Gastroesophageal sphincter (tissue), 4 donors: ENCODE measurements around the gene PCGF3. TPM values are rescaled to one million over a fixed set of nuclear protein-coding genes. Genes with fewer than 3 reads are reported as not detected.

Source experiments
- ATAC-seq: fragments of 150-250 bp; one replicate; pipeline ENCODE4 v1.9.1; 2016; ENCODE audit warnings: mild to moderate bottlenecking, moderate library complexity
- H3K27ac ChIP-seq, 4 donors: fragments of 200-600 bp; sonication (generic) in 3 of 4; 1 replicate in 3 of 4; 2 replicates in 1 of 4; pipeline ENCODE4 v1.5.1; 2016 to 2019
- H3K27me3 ChIP-seq: fragments of 200-600 bp; sonication (generic); one replicate; pipeline ENCODE4 v1.5.1; 2019
- H3K36me3 ChIP-seq, 2 donors: fragments of 200-600 bp; sonication (generic); one replicate each; pipeline ENCODE4 v1.5.1; 2019; ENCODE audit warnings: control low read depth in 1 of 2
- H3K4me1 ChIP-seq, 3 donors: fragments of 200-600 bp; sonication (generic); 1 replicate in 2 of 3; 2 replicates in 1 of 3; pipeline ENCODE4 v1.5.1; 2016 to 2019; ENCODE audit warnings: control low read depth in 2 of 3
- H3K4me3 ChIP-seq, 2 donors: fragments of 200-600 bp; sonication (generic); one replicate each; pipeline ENCODE4 v1.5.1; 2019; ENCODE audit warnings: mild to moderate bottlenecking in 1 of 2, moderate library complexity in 1 of 2
- H3K9me3 ChIP-seq, 3 donors: fragments of 200-600 bp; sonication (generic); one replicate each; pipeline ENCODE4 v1.5.1; 2017 to 2019; ENCODE audit warnings: control low read depth in 2 of 3
- CTCF ChIP-seq, 4 experiments: fragments of 200-600 bp in 2 of 4; fragments of 450-650 bp in 2 of 4; sonication (generic) in 1 of 4; IDR thresholded peaks; one replicate each; pipeline ENCODE4 v1.5.1; 2017 to 2019; ENCODE audit warnings: antibody characterized with exemption in 4 of 4, mild to moderate bottlenecking in 2 of 4, moderate library complexity in 2 of 4
- EP300 ChIP-seq: sonication (generic); formaldehyde crosslinking; IDR thresholded peaks from one replicate; pipeline ENCODE4 v1.6.1; 2017; ENCODE audit warnings: antibody characterized with exemption, mild to moderate bottlenecking
- POLR2A ChIP-seq, 2 donors: fragments of 450-650 bp; IDR thresholded peaks; one replicate each; pipeline ENCODE4 v1.6.1; 2017; ENCODE audit warnings: antibody characterized with exemption in 2 of 2, mild to moderate bottlenecking in 2 of 2, moderate library complexity in 1 of 2
- POLR2AphosphoS5 ChIP-seq: sonication (generic); formaldehyde crosslinking; IDR thresholded peaks from one replicate; pipeline ENCODE4 v1.6.1; 2017; ENCODE audit warnings: antibody characterized with exemption
- WGBS, 2 donors: methylation state at CpG; one replicate each; pipeline ENCODE4 v1.1.5; 2018; ENCODE audit warnings: low coverage in 1 of 2; 5-methylcytosine and 5-hydroxymethylcytosine counted together
- total RNA-seq, 4 donors: library from RNA; depleted of rRNA; stranded (reverse); fragments of >200 nt; gene quantifications; one replicate each; pipeline ENCODE4 v1.1.0, GENCODE V29; 2016

The PCGF3 gene
- total RNA-seq, 4 donors from 2014 or later, result 24.4 to 46.5 (median 40.7) TPM

- TF ChIP-seq POLR2A (IDR thresholded peaks at IDR 0.05) (no peak), CTCF (IDR thresholded peaks at IDR 0.05) (no peak), POLR2AphosphoS5 (no peak), EP300 (no peak)
- 50 to 74% methylated on average over 2 to 5 of the region's 5 CpGs for WGBS, 2 donors
- Histone ChIP-seq H3K27ac (no peak overlapping the region), H3K4me3 (no peak overlapping the region), H3K27me3 (peaks cover 83% of the 10 kb centered on the region), H3K9me3 (no peaks in the 10 kb centered on the region), H3K36me3 (no peaks in the 10 kb centered on the region), H3K4me1 (no peaks in the 10 kb centered on the region)
- no peak for ATAC-seq
These were observed 102.2 kb downstream of the PCGF3 start for GRCh38 chr4:807792-808191.

- H3K36me3 ChIP-seq, result no peaks in the 10 kb centered on the region
- no peaks in the 10 kb centered on the region for H3K4me1 ChIP-seq
- no peak for ATAC-seq
- 45% methylated on average over 15 to 16 of the region's 30 CpGs for WGBS, 2 donors
- no peaks in the 10 kb centered on the region for H3K9me3 ChIP-seq
- TF ChIP-seq POLR2AphosphoS5, result no peak
- TF ChIP-seq POLR2A (IDR thresholded peaks at IDR 0.05), result no peak
- TF ChIP-seq CTCF (IDR thresholded peaks at IDR 0.05), result no peak
- no peak for TF ChIP-seq EP300
- no peak overlapping the region for H3K27ac ChIP-seq
- H3K27me3 ChIP-seq, result peaks cover 84% of the 10 kb centered on the region
- no peak overlapping the region for H3K4me3 ChIP-seq
These were observed 103.4 kb downstream of the PCGF3 start for GRCh38 chr4:808860-809570.

GRCh38 chr4:813900-814299 is 108.3 kb downstream of the PCGF3 start:
- no peak for TF ChIP-seq CTCF (IDR thresholded peaks at IDR 0.05)
- no peak for TF ChIP-seq EP300
- TF ChIP-seq POLR2AphosphoS5, result no peak
- TF ChIP-seq POLR2A (IDR thresholded peaks at IDR 0.05), result no peak
- H3K27me3 ChIP-seq, result peaks cover 91% of the 10 kb centered on the region
- no peak overlapping the region for H3K4me3 ChIP-seq
- no peaks in the 10 kb centered on the region for H3K36me3 ChIP-seq
- no peaks in the 10 kb centered on the region for H3K9me3 ChIP-seq
- no peak for ATAC-seq
- no peaks in the 10 kb centered on the region for H3K4me1 ChIP-seq
- 50 to 82% methylated on average over 4 to 7 of the region's 10 CpGs for WGBS, 2 donors
- H3K27ac ChIP-seq, result no peak overlapping the region

- WGBS, 2 donors, result 94 to 95% methylated on average over 2 to 7 of the region's 14 CpGs
These were observed 108.7 kb downstream of the PCGF3 start for GRCh38 chr4:814312-814850.

More at GRCh38 chr4:814312-814850, 108.7 kb downstream of the PCGF3 start:
- Histone ChIP-seq H3K27ac (no peak overlapping the region), H3K4me3 (no peak overlapping the region), H3K36me3 (no peaks in the 10 kb centered on the region), H3K27me3 (peaks cover 91% of the 10 kb centered on the region), H3K4me1 (no peaks in the 10 kb centered on the region), H3K9me3 (peaks cover 0 to under 1% (median 0%) of the 10 kb centered on the region in 3 donors)
- no peak for ATAC-seq
- TF ChIP-seq POLR2AphosphoS5 (no peak), CTCF (IDR thresholded peaks at IDR 0.05) (no peak), POLR2A (IDR thresholded peaks at IDR 0.05) (no peak), EP300 (no peak)
